ENCODE results near the gene LRMDA.

Gene LRMDA

GRCh38 chr10:75954486-75954885, 523.1 kb downstream of the LRMDA start:
- no peak for DNase-seq (ENCODE audit: low read depth in 2 of 2)

GRCh38 chr10:75955973-75956502, 524.6 kb downstream of the LRMDA start:
- no peak for DNase-seq (ENCODE audit: low read depth in 2 of 2)

GRCh38 chr10:75956624-75957023, 525.2 kb downstream of the LRMDA start:
- no peak for DNase-seq (ENCODE audit: low read depth in 2 of 2)

GRCh38 chr10:75957314-75958120, 526.1 kb downstream of the LRMDA start:
- no peak for DNase-seq (ENCODE audit: low read depth in 2 of 2)

- DNase-seq (ENCODE audit: low read depth in 2 of 2) = peak; percentile 87 to 88
Observed at GRCh38 chr10:75959209-75959608, 527.8 kb downstream of the LRMDA start.

GRCh38 chr10:75959912-75960311, 528.5 kb downstream of the LRMDA start:
- DNase-seq (ENCODE audit: low read depth in 2 of 2) = no peak

- no peak for DNase-seq (ENCODE audit: low read depth in 2 of 2)
Observed at GRCh38 chr10:75962395-75963061, 531.1 kb downstream of the LRMDA start.

- no peak for DNase-seq (ENCODE audit: low read depth in 2 of 2)
Observed at GRCh38 chr10:75967491-75967890, 536.1 kb downstream of the LRMDA start.

GRCh38 chr10:75969031-75969430, 537.6 kb downstream of the LRMDA start:
- no peak for DNase-seq (ENCODE audit: low read depth in 2 of 2)

- DNase-seq (ENCODE audit: low read depth in 2 of 2) = peak; percentile 57 to 59
Observed at GRCh38 chr10:75971402-75972211, 540.2 kb downstream of the LRMDA start.

- peak; percentile 40 to 45 for DNase-seq (ENCODE audit: low read depth in 2 of 2)
Observed at GRCh38 chr10:75972491-75973276, 541.3 kb downstream of the LRMDA start.

- no peak for DNase-seq (ENCODE audit: low read depth in 2 of 2)
Observed at GRCh38 chr10:75974080-75974479, 542.7 kb downstream of the LRMDA start.

- DNase-seq (ENCODE audit: low read depth in 2 of 2) = no peak
Observed at GRCh38 chr10:75976681-75977080, 545.3 kb downstream of the LRMDA start.

GRCh38 chr10:75977139-75977538, 545.7 kb downstream of the LRMDA start:
- DNase-seq (ENCODE audit: low read depth in 2 of 2) = no peak

- no peak for DNase-seq (ENCODE audit: low read depth in 2 of 2)
Observed at GRCh38 chr10:75978213-75978612, 546.8 kb downstream of the LRMDA start.

GRCh38 chr10:75980419-75981002, 549.1 kb downstream of the LRMDA start:
- DNase-seq (ENCODE audit: low read depth in 2 of 2) = no peak

GRCh38 chr10:75982611-75983369, 551.4 kb downstream of the LRMDA start:
- peak; percentile 21 to 28 for DNase-seq (ENCODE audit: low read depth in 2 of 2)

GRCh38 chr10:75984067-75984466, 552.6 kb downstream of the LRMDA start:
- no peak for DNase-seq (ENCODE audit: low read depth in 2 of 2)

- DNase-seq (ENCODE audit: low read depth in 2 of 2) = peak in 1 of 2 experiments; percentile 10
Observed at GRCh38 chr10:75987616-75988015, 556.2 kb downstream of the LRMDA start.

Measured in fibroblast of skin of left quadriceps (primary cell).